ENCODE data around the gene ASH1L.
A peak's percentile ranks its signal among the peaks of the same experiment; 100 is the strongest.
"Not testable (repeated sequence)": the region's sequence is repeated elsewhere in the genome, so short reads cannot be mapped to it uniquely, and the experiment has no call there.

ASH1L gene

GRCh38 chr1:155329980-155330598 is 232.5 kb downstream of the ASH1L start:
- no peak for DNase-seq (ENCODE audit: low read depth in 3 of 3, low spot score in 1 of 3)

- not testable (repeated sequence) for DNase-seq (ENCODE audit: low read depth in 3 of 3, low spot score in 1 of 3)
Measured at GRCh38 chr1:155328856-155329255, 233.7 kb downstream of the ASH1L start.

- DNase-seq (ENCODE audit: low read depth in 3 of 3, low spot score in 1 of 3) = no peak
Measured at GRCh38 chr1:155327981-155328380, 234.6 kb downstream of the ASH1L start.

GRCh38 chr1:155326631-155327037 is 236.0 kb downstream of the ASH1L start:
- no peak for DNase-seq (ENCODE audit: low read depth in 3 of 3, low spot score in 1 of 3)

- DNase-seq (ENCODE audit: low read depth in 3 of 3, low spot score in 1 of 3) = no peak
Measured at GRCh38 chr1:155326020-155326526, 236.5 kb downstream of the ASH1L start.

GRCh38 chr1:155325603-155325893 is 237.1 kb downstream of the ASH1L start:
- DNase-seq (ENCODE audit: low read depth in 3 of 3, low spot score in 1 of 3) = no peak

- no peak for DNase-seq (ENCODE audit: low read depth in 3 of 3, low spot score in 1 of 3)
Measured at GRCh38 chr1:155324717-155325602, 237.6 kb downstream of the ASH1L start.

- peak; percentile 50 to 80 (median 62) for DNase-seq (ENCODE audit: low read depth in 3 of 3, low spot score in 1 of 3)
Measured at GRCh38 chr1:155324037-155324716, 238.4 kb downstream of the ASH1L start.

GRCh38 chr1:155323729-155324036 is 238.9 kb downstream of the ASH1L start:
- peak; percentile 53 to 68 (median 54) for DNase-seq (ENCODE audit: low read depth in 3 of 3, low spot score in 1 of 3)

GRCh38 chr1:155322953-155323728 is 239.5 kb downstream of the ASH1L start:
- peak; percentile 46 to 92 (median 66) for DNase-seq (ENCODE audit: low read depth in 3 of 3, low spot score in 1 of 3)

- no peak for DNase-seq (ENCODE audit: low read depth in 3 of 3, low spot score in 1 of 3)
Measured at GRCh38 chr1:155322571-155322952, 240.0 kb downstream of the ASH1L start.

- no peak for DNase-seq (ENCODE audit: low read depth in 3 of 3, low spot score in 1 of 3)
Measured at GRCh38 chr1:155321639-155322503, 240.7 kb downstream of the ASH1L start.

GRCh38 chr1:155320661-155321617 is 241.7 kb downstream of the ASH1L start, which contains the start of gene RUSC1:
RUSC1 (plus strand) TSS chr1:155320894; CDS start chr1:155321774, 880 bp downstream.
- DNase-seq (ENCODE audit: low read depth in 3 of 3, low spot score in 1 of 3) = peak in 1 of 3 donors; percentile 64

GRCh38 chr1:155320252-155320651 is 242.4 kb downstream of the ASH1L start:
- DNase-seq (ENCODE audit: low read depth in 3 of 3, low spot score in 1 of 3) = no peak

- no peak for DNase-seq (ENCODE audit: low read depth in 3 of 3, low spot score in 1 of 3)
Measured at GRCh38 chr1:155319536-155319935, 243.1 kb downstream of the ASH1L start.

GRCh38 chr1:155318082-155318481 is 244.5 kb downstream of the ASH1L start:
- no peak for DNase-seq (ENCODE audit: low read depth in 3 of 3, low spot score in 1 of 3)

- no peak for DNase-seq (ENCODE audit: low read depth in 3 of 3, low spot score in 1 of 3)
Measured at GRCh38 chr1:155316922-155317321, 245.7 kb downstream of the ASH1L start.

GRCh38 chr1:155313261-155313660 is 249.3 kb downstream of the ASH1L start:
- no peak for DNase-seq (ENCODE audit: low read depth in 3 of 3, low spot score in 1 of 3)

- no peak for DNase-seq (ENCODE audit: low read depth in 3 of 3, low spot score in 1 of 3)
Measured at GRCh38 chr1:155309423-155310021, 253.1 kb downstream of the ASH1L start.

Measured in stimulated activated CD4-positive, alpha-beta T cell treated with anti-CD3 and anti-CD28 coated beads, TNF-alpha, amount 100 ng/mL, for 1 hour (primary cell).